H9 (cell line): ENCODE measurements around the gene DDX27. TPM values are rescaled to one million over a fixed set of nuclear protein-coding genes. Genes with fewer than 3 reads are reported as not detected.

Source experiments
- DNase-seq: peaks from one replicate; pipeline ENCODE4 v3.0.0-alpha.2; 2017
- H2AFZ ChIP-seq: one replicate; pipeline ENCODE4 v1.6.1; 2013; ENCODE audit warnings: mild to moderate bottlenecking, low read length, control low read depth, moderate library complexity
- H2AK5ac ChIP-seq: 2 replicates; pipeline ENCODE4 v1.6.1; 2013; ENCODE audit warnings: low read length, control low read depth, mixed read lengths; ENCODE audit not compliant: insufficient read length
- H2BK120ac ChIP-seq: one replicate; pipeline ENCODE4 v1.6.1; 2013; ENCODE audit warnings: low read depth, mild to moderate bottlenecking, low read length, control low read depth, inconsistent platforms; ENCODE audit not compliant: poor library complexity, severe bottlenecking
- H2BK12ac ChIP-seq: 2 replicates; pipeline ENCODE4 v1.6.1; 2013; ENCODE audit warnings: low read length, control low read depth, mixed read lengths, low read depth; ENCODE audit not compliant: insufficient read length
- H2BK15ac ChIP-seq: 2 replicates; pipeline ENCODE4 v1.6.1; 2013; ENCODE audit warnings: low read depth, low read length, control low read depth
- H2BK20ac ChIP-seq: one replicate; pipeline ENCODE4 v1.6.1; 2013; ENCODE audit warnings: low read depth, mild to moderate bottlenecking, low read length, control low read depth, inconsistent platforms; ENCODE audit not compliant: poor library complexity, severe bottlenecking
- H2BK5ac ChIP-seq: 2 replicates; pipeline ENCODE4 v1.6.1; 2013; ENCODE audit warnings: low read length, control low read depth, mixed read lengths; ENCODE audit not compliant: insufficient read length
- H3K14ac ChIP-seq: 2 replicates; pipeline ENCODE4 v1.6.1; 2013; ENCODE audit warnings: low read length, control low read depth; ENCODE audit not compliant: insufficient read depth
- H3K18ac ChIP-seq: 2 replicates; pipeline ENCODE4 v1.6.1; 2013; ENCODE audit warnings: low read depth, mild to moderate bottlenecking, mixed read lengths, low read length, control low read depth; ENCODE audit not compliant: insufficient read length
- H3K23ac ChIP-seq: 2 replicates; pipeline ENCODE4 v1.6.1; 2013; ENCODE audit warnings: low read length, control low read depth, mixed read lengths, low read depth; ENCODE audit not compliant: insufficient read length
- H3K23me2 ChIP-seq: 2 replicates; pipeline ENCODE4 v1.6.1; 2013; ENCODE audit warnings: low read depth, mild to moderate bottlenecking, mixed read lengths, low read length, control low read depth; ENCODE audit not compliant: insufficient read length, poor library complexity, severe bottlenecking
- H3K27ac ChIP-seq: 2 replicates; pipeline ENCODE4 v1.5.1; 2013; ENCODE audit warnings: low read length, control low read depth, mixed read lengths, low read depth; ENCODE audit not compliant: insufficient read length
- H3K27me3 ChIP-seq: 2 replicates; pipeline ENCODE4 v1.6.1; 2013; ENCODE audit warnings: low read length, control low read depth, inconsistent platforms; ENCODE audit not compliant: insufficient read depth
- H3K4ac ChIP-seq: 2 replicates; pipeline ENCODE4 v1.6.1; 2013; ENCODE audit warnings: low read depth, mild to moderate bottlenecking, control low read depth, inconsistent platforms, low read length, moderate library complexity
- H3K4me1 ChIP-seq: 2 replicates; pipeline ENCODE4 v1.6.1; 2013; ENCODE audit warnings: low read length, control low read depth, inconsistent platforms; ENCODE audit not compliant: insufficient read depth
- H3K4me2 ChIP-seq: 2 replicates; pipeline ENCODE4 v1.6.1; 2013; ENCODE audit warnings: low read length, control low read depth, mixed read lengths; ENCODE audit not compliant: insufficient read length, insufficient read depth
- H3K56ac ChIP-seq: 2 replicates; pipeline ENCODE4 v1.6.1; 2013; ENCODE audit warnings: low read depth, mild to moderate bottlenecking, mixed read lengths, low read length, control low read depth; ENCODE audit not compliant: insufficient read length
- H3K79me1 ChIP-seq: 2 replicates; pipeline ENCODE4 v1.6.1; 2013; ENCODE audit warnings: low read depth, mild to moderate bottlenecking, moderate library complexity, low read length, control low read depth, inconsistent platforms; ENCODE audit not compliant: insufficient read depth, poor library complexity, severe bottlenecking
- H3K79me2 ChIP-seq: 2 replicates; pipeline ENCODE4 v1.6.1; 2013; ENCODE audit warnings: low read length, control low read depth, inconsistent platforms; ENCODE audit not compliant: insufficient read depth
- H3K9ac ChIP-seq: 2 replicates; pipeline ENCODE4 v1.6.1; 2013; ENCODE audit warnings: low read length, control low read depth, mixed read lengths; ENCODE audit not compliant: insufficient read length; ENCODE audit errors: extremely low read depth
- H3K9me3 ChIP-seq: one replicate; pipeline ENCODE4 v1.6.1; 2013; ENCODE audit warnings: low read depth, low read length, inconsistent platforms; ENCODE audit not compliant: control insufficient read depth
- H3T11ph ChIP-seq: one replicate; pipeline ENCODE4 v1.6.1; 2013; ENCODE audit warnings: mild to moderate bottlenecking, low read length, control low read depth, inconsistent platforms
- H4K20me1 ChIP-seq: one replicate; pipeline ENCODE4 v1.6.1; 2013; ENCODE audit not compliant: control insufficient read depth, insufficient read length, insufficient read depth
- H4K5ac ChIP-seq: 2 replicates; pipeline ENCODE4 v1.6.1; 2013; ENCODE audit warnings: low read depth, mild to moderate bottlenecking, mixed read lengths, low read length, control low read depth; ENCODE audit not compliant: insufficient read length
- H4K8ac ChIP-seq: replicated peaks from 2 replicates; pipeline ENCODE4 v1.6.1; 2013; ENCODE audit warnings: low read length, control low read depth, mixed read lengths, low read depth; ENCODE audit not compliant: insufficient read length
- H4K91ac ChIP-seq: 2 replicates; pipeline ENCODE4 v1.6.1; 2013; ENCODE audit warnings: low read depth, mild to moderate bottlenecking, moderate library complexity, mixed read lengths, low read length, control low read depth; ENCODE audit not compliant: insufficient read length
- H3K27ac Mint-ChIP-seq, 3 experiments: 2 replicates in 2 of 3; 3 replicates in 1 of 3; pipeline ENCODE4 v1.8.0; 2020 to 2021; ENCODE audit warnings: mixed read lengths in 3 of 3, mild to moderate bottlenecking in 1 of 3, moderate library complexity in 1 of 3
- H3K27me3 Mint-ChIP-seq: 2 replicates; pipeline ENCODE4 v1.8.0; 2021; ENCODE audit warnings: low read depth, mild to moderate bottlenecking, moderate library complexity, mixed read lengths
- H3K36me3 Mint-ChIP-seq, 3 experiments: 2 replicates in 2 of 3; 3 replicates in 1 of 3; pipeline ENCODE4 v1.8.0; 2020 to 2021; ENCODE audit warnings: low read depth in 3 of 3, mixed read lengths in 3 of 3; ENCODE audit not compliant: insufficient read depth in 1 of 3
- H3K4me1 Mint-ChIP-seq, 2 experiments: 2 replicates each; pipeline ENCODE4 v1.8.0; 2020; ENCODE audit warnings: mixed read lengths in 2 of 2
- H3K4me3 Mint-ChIP-seq, 2 experiments: 2 replicates in 1 of 2; 3 replicates in 1 of 2; pipeline ENCODE4 v1.8.0; 2020 to 2021; ENCODE audit warnings: mild to moderate bottlenecking in 2 of 2, mixed read lengths in 2 of 2, moderate library complexity in 1 of 2
- H3K9me3 Mint-ChIP-seq, 2 experiments: 2 replicates in 1 of 2; 3 replicates in 1 of 2; pipeline ENCODE4 v1.8.0; 2020; ENCODE audit warnings: mild to moderate bottlenecking in 2 of 2, mixed read lengths in 2 of 2, moderate library complexity in 1 of 2
- WGBS: extraction: QIAGEN DNeasy Blood & Tissue Kit; methylation state at CpG from one replicate; pipeline ENCODE4 v1.1.7; 2013; ENCODE audit warnings: missing lambda C conversion rate, low lambda C conversion rate, mixed read lengths; ENCODE audit not compliant: insufficient read length; ENCODE audit errors: extremely low coverage; 5-methylcytosine and 5-hydroxymethylcytosine counted together
- total RNA-seq: library from RNA; stranded (reverse); gene quantifications from 2 replicates; pipeline ENCODE4 v1.2.1, GENCODE V29; 2021
- TF ChIP-seq, protein P1 (sequence below): fragments of 200-600 bp; sonication (generic); conservative IDR thresholded peaks from 3 replicates; pipeline ENCODE4 v1.8.0; 2021; ENCODE audit warnings: antibody characterized with exemption, mild to moderate bottlenecking

Gene DDX27
- total RNA-seq, 1 experiment from 2014 or later, result 46.9 TPM

GRCh38 chr20:49273696-49274277 is 54.6 kb downstream of the DDX27 start:
- no peak overlapping the region for H2BK12ac ChIP-seq
- H3K79me1 ChIP-seq, result peaks cover 6% of the 10 kb centered on the region
- TF ChIP-seq, protein P1, sequence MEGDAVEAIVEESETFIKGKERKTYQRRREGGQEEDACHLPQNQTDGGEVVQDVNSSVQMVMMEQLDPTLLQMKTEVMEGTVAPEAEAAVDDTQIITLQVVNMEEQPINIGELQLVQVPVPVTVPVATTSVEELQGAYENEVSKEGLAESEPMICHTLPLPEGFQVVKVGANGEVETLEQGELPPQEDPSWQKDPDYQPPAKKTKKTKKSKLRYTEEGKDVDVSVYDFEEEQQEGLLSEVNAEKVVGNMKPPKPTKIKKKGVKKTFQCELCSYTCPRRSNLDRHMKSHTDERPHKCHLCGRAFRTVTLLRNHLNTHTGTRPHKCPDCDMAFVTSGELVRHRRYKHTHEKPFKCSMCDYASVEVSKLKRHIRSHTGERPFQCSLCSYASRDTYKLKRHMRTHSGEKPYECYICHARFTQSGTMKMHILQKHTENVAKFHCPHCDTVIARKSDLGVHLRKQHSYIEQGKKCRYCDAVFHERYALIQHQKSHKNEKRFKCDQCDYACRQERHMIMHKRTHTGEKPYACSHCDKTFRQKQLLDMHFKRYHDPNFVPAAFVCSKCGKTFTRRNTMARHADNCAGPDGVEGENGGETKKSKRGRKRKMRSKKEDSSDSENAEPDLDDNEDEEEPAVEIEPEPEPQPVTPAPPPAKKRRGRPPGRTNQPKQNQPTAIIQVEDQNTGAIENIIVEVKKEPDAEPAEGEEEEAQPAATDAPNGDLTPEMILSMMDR, result no peak
- WGBS, result no CpG with 5 or more reads among the region's 8 CpGs
- no peak overlapping the region for H4K8ac ChIP-seq
- no peak overlapping the region for H2AFZ ChIP-seq
- no peak overlapping the region for H4K91ac ChIP-seq
- no peaks in the 10 kb centered on the region for H3K9me3 ChIP-seq
- peaks cover 8 to 10% of the 10 kb centered on the region in 2 experiments for H3K4me1 Mint-ChIP-seq
- H3K27ac ChIP-seq, result no peak overlapping the region
- peaks cover 4 to 16% of the 10 kb centered on the region in 2 experiments; a peak in 4 of 5 replicates for H3K9me3 Mint-ChIP-seq
- no peak overlapping the region for H3K4me3 Mint-ChIP-seq
- H3K27ac Mint-ChIP-seq, result no peak overlapping the region
- no peaks in the 10 kb centered on the region for H4K20me1 ChIP-seq
- no peak overlapping the region for H3K18ac ChIP-seq
- H3K27me3 ChIP-seq, result no peaks in the 10 kb centered on the region
- H3K27me3 Mint-ChIP-seq, result peaks cover 5% of the 10 kb centered on the region; the same call in 1 of the 2 replicates
- no peak overlapping the region for H3K4me2 ChIP-seq
- H3K9ac ChIP-seq, result no peak overlapping the region
- no peak overlapping the region for H2AK5ac ChIP-seq
- H3K23ac ChIP-seq, result no peak overlapping the region
- no peaks in the 10 kb centered on the region for H3K4me1 ChIP-seq
- H3K36me3 Mint-ChIP-seq, result peaks cover 42 to 67% (median 62%) of the 10 kb centered on the region in 3 experiments
- no peak overlapping the region for H2BK15ac ChIP-seq
- peaks cover 14% of the 10 kb centered on the region; the same call in 1 of the 2 replicates for H3K79me2 ChIP-seq
- no peak overlapping the region for H2BK5ac ChIP-seq
- DNase-seq, result no peak
- no peak overlapping the region for H3T11ph ChIP-seq
- no peak overlapping the region for H3K14ac ChIP-seq
- H4K5ac ChIP-seq, result no peak overlapping the region
- H3K56ac ChIP-seq, result no peak overlapping the region
- peaks cover 11% of the 10 kb centered on the region for H3K23me2 ChIP-seq
- no peak overlapping the region for H2BK120ac ChIP-seq
- H3K4ac ChIP-seq, result no peak overlapping the region
- no peak overlapping the region for H2BK20ac ChIP-seq
